ENCODE measurements around the gene GPC3. TPM values are rescaled to one million over a fixed set of nuclear protein-coding genes. Genes with fewer than 3 reads are reported as not detected.

GPC3 gene
- total and polyA plus RNA-seq, 2 of the 4 experiments (the other 2 are of a cell fraction), result not detected

DNA sequence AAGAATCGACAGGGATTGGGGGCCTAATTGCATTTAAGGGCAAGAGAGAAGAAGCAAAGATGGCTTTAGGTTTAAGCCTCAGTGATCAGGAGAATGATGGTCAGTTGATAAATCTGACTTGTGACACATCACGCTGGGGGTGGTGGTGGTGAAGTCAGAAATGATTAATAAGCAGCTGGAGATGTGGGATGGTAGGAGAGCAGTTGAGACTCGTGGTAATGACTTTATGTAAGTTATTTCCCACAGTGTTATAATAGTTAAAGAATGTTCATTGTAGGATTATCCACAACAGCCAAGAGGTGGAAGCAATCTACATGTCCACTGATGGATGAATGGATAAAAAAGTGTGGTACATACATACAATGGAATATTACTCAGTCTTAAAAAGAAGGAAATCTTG is 391.2 kb downstream of the GPC3 start:
- H4K91ac ChIP-seq (ENCODE audit: insufficient read depth, low read depth, low read length), result no peak overlapping the region
- H3K9me3 ChIP-seq (ENCODE audit: control insufficient read depth, insufficient read depth, low read length), result no peaks in the 10 kb centered on the region
- no peak overlapping the region for H3K27ac ChIP-seq (ENCODE audit: insufficient read depth, low read length)
- no peak overlapping the region for H2AK9ac ChIP-seq (replicated peaks; ENCODE audit: low read depth, low read length, poor library complexity)
- no peaks in the 10 kb centered on the region for H3K4me1 ChIP-seq (ENCODE audit: control insufficient read depth, insufficient read depth, low read length)
- H3K9ac ChIP-seq (ENCODE audit: low read depth, low read length), result no peak overlapping the region
- TF ChIP-seq SMC3 (IDR thresholded peaks at IDR 0.05; ENCODE audit: low read depth, low read length) (no peak), FOS (IDR thresholded peaks at IDR 0.05; ENCODE audit: low read depth, low read length) (no peak), RAD21 (IDR thresholded peaks at IDR 0.05; ENCODE audit: low read length) (no peak), NFE2L2 (IDR thresholded peaks at IDR 0.05; ENCODE audit: low read depth, low read length) (no peak), MXI1 (IDR thresholded peaks at IDR 0.05; ENCODE audit: borderline replicate concordance, low read depth, low read length) (no peak), RCOR1 (IDR thresholded peaks at IDR 0.05; ENCODE audit: insufficient replicate concordance, low read length) (no peak), MAZ (IDR thresholded peaks at IDR 0.05; ENCODE audit: borderline replicate concordance, low read depth, low read length) (no peak), POLR2A (IDR thresholded peaks at IDR 0.05; ENCODE audit: low read depth, low read length) (no peak), RFX5 (IDR thresholded peaks at IDR 0.05; ENCODE audit: low read depth, low read length) (no peak), USF2 (IDR thresholded peaks at IDR 0.05; ENCODE audit: low read depth, low read length) (no peak), CEBPB (IDR thresholded peaks at IDR 0.05; ENCODE audit: low read depth, low read length) (no peak), BHLHE40 (IDR thresholded peaks at IDR 0.05; ENCODE audit: low read depth, low read length) (no peak), CHD1 (IDR thresholded peaks at IDR 0.05; ENCODE audit: low read depth, low read length) (no peak), MAFK (IDR thresholded peaks at IDR 0.05; ENCODE audit: low read depth, low read length) (no peak)
- TF ChIP-seq, protein P1, sequence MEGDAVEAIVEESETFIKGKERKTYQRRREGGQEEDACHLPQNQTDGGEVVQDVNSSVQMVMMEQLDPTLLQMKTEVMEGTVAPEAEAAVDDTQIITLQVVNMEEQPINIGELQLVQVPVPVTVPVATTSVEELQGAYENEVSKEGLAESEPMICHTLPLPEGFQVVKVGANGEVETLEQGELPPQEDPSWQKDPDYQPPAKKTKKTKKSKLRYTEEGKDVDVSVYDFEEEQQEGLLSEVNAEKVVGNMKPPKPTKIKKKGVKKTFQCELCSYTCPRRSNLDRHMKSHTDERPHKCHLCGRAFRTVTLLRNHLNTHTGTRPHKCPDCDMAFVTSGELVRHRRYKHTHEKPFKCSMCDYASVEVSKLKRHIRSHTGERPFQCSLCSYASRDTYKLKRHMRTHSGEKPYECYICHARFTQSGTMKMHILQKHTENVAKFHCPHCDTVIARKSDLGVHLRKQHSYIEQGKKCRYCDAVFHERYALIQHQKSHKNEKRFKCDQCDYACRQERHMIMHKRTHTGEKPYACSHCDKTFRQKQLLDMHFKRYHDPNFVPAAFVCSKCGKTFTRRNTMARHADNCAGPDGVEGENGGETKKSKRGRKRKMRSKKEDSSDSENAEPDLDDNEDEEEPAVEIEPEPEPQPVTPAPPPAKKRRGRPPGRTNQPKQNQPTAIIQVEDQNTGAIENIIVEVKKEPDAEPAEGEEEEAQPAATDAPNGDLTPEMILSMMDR (conservative IDR thresholded peaks at IDR 0.05; ENCODE audit: low read depth, low read length), result no peak
- TF ChIP-seq, protein P2, sequence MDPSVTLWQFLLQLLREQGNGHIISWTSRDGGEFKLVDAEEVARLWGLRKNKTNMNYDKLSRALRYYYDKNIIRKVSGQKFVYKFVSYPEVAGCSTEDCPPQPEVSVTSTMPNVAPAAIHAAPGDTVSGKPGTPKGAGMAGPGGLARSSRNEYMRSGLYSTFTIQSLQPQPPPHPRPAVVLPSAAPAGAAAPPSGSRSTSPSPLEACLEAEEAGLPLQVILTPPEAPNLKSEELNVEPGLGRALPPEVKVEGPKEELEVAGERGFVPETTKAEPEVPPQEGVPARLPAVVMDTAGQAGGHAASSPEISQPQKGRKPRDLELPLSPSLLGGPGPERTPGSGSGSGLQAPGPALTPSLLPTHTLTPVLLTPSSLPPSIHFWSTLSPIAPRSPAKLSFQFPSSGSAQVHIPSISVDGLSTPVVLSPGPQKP (IDR thresholded peaks at IDR 0.05; ENCODE audit: borderline replicate concordance, low read depth, low read length), result no peak
- peaks cover 4% of the 10 kb centered on the region for H3K27me3 ChIP-seq (ENCODE audit: control insufficient read depth, insufficient read depth, low read length)
- H3K79me1 ChIP-seq (ENCODE audit: low read depth in 1 of 2, low read length in 2 of 2), result no peaks in the 10 kb centered on the region
- no peaks in the 10 kb centered on the region for H3K36me3 ChIP-seq (ENCODE audit: control insufficient read depth, insufficient read depth, low read length)
- no peak overlapping the region for H4K8ac ChIP-seq (ENCODE audit: low read depth in 2 of 2, low read length in 2 of 2)
- no peak overlapping the region for H2AFZ ChIP-seq (replicated peaks; ENCODE audit: low read length, poor library complexity)
- WGBS, 2 experiments (ENCODE audit: extremely low coverage in 2 of 2, insufficient read length in 1 of 2), result 67% methylated on average over 1 of the region's 3 CpGs; no CpG with 5 or more reads in 1 of the 2 experiments
- POLR2A ChIA-PET (ENCODE audit: unreplicated experiment), result no interaction called here
- in situ Hi-C loops (cut with MboI; ENCODE audit: low sequenced_read_pairs) (no loop called here), intact Hi-C loops (cut with micrococcal nuclease) (no loop called here), dilution Hi-C loops (cut with HindIII; ENCODE audit: low sequenced_read_pairs, unreplicated experiment) (no loop called here)
- no peaks in the 10 kb centered on the region for H3K9me1 ChIP-seq (ENCODE audit: insufficient read depth, low read length)
- no peak overlapping the region for H2BK120ac ChIP-seq (ENCODE audit: low read depth, low read length)
- no peak overlapping the region for H3K4me2 ChIP-seq (ENCODE audit: low read depth, low read length)
- no peak overlapping the region for H3K14ac ChIP-seq (replicated peaks; ENCODE audit: low read depth, low read length)
- no peak overlapping the region for H3K56ac ChIP-seq (ENCODE audit: extremely low read depth, insufficient read depth, low read length)
- H3K18ac ChIP-seq (ENCODE audit: low read depth, low read length), result no peak overlapping the region
- CTCF ChIA-PET, result no interaction called here
- ATAC-seq (ENCODE audit: low read depth) (no peak), DNase-seq (no peak)
- no peak overlapping the region for H3K23ac ChIP-seq (ENCODE audit: low read depth, low read length)
- H3K4me3 ChIP-seq (ENCODE audit: insufficient read depth, low read depth, low read length), result no peak overlapping the region
- no peak overlapping the region for H3K4ac ChIP-seq (ENCODE audit: low read depth, low read length)
- H2BK20ac ChIP-seq (ENCODE audit: low read depth, low read length), result no peak overlapping the region
- no peak overlapping the region for H2AK5ac ChIP-seq (ENCODE audit: low read depth, low read length)
- H2BK5ac ChIP-seq (ENCODE audit: low read depth, low read length, poor library complexity, severe bottlenecking), result no peak overlapping the region
- H4K5ac ChIP-seq (ENCODE audit: low read depth, low read length), result no peak overlapping the region
- no peak overlapping the region for H2BK15ac ChIP-seq (ENCODE audit: low read depth, low read length)
- no peaks in the 10 kb centered on the region for H4K20me1 ChIP-seq (ENCODE audit: insufficient read depth, low read length)
- BruUV-seq (replicated peaks), result no TSS peak

Data from IMR-90 (cell line).